Fibroblast of lung (primary cell): ENCODE results near the gene CLDN9.

ENCODE experiments used
- CTCF ChIP-seq, 2 donors: IDR thresholded peaks in 1 of 2; conservative IDR thresholded peaks in 1 of 2; 1 replicate in 1 of 2; 2 replicates in 1 of 2; pipeline ENCODE4 v1.5.1; 2011 to 2012; ENCODE audit warnings: low read length in 2 of 2, control low read depth in 1 of 2, inconsistent platforms in 1 of 2, low read depth in 1 of 2, mild to moderate bottlenecking in 1 of 2
- EZH2 ChIP-seq: IDR thresholded peaks from 2 replicates; pipeline ENCODE4 v1.5.1; 2012; ENCODE audit warnings: low read length, control low read depth, mild to moderate bottlenecking; ENCODE audit errors: missing control alignments

DNA sequence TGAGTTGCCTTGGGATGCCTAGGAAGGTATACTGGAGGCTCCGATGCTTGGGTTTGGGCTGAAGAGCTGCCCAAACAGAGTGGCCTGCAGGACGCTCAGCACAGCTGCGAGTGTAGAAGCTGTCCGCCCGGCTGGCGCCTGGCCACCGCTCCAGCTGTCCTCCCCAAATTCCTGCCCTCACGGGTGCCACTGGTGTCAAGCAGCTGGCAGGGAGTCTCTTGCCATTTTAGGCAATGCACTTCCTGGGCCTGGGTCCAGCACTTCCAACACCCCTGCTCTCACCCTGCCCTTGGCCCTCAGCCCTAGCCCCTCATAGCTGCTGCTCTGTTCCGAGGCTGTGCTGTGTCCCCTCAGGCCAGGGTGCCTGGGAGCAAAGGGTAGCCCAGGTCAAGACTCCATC lies 27.3 kb upstream of the CLDN9 start:
- no peak for TF ChIP-seq CTCF (conservative IDR thresholded peaks at IDR 0.05 in 1 of 2, IDR thresholded peaks at IDR 0.05 in 1 of 2; ENCODE audit: low read depth in 1 of 2, low read length in 2 of 2)
- no peak for TF ChIP-seq EZH2
